ENCODE data around the gene JADE2. TPM values are rescaled to one million over a fixed set of nuclear protein-coding genes. Genes with fewer than 3 reads are reported as not detected.

The JADE2 gene
- total RNA-seq, 1 experiment from 2014 or later = 39.9 TPM

DNA sequence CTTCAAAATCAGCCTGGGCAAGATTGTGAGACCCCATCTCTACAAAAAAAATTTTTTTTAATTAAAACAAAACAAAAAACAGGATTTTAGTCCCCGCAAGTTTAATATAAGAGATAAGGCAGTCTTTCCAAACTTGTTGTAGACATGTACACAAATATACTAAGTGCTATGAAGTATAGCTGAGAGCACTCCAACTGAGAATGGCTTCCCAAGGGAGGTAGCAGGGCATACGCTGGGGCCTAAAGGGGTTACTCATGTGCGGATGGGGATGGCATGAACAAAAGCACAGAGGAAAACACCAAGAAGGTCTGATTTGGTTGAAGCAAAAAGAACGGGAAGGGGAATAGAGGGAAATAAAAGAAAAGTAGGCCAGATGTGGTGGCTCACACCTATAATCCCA is 86.0 kb downstream of the JADE2 start:
- H3K27ac ChIP-seq (ENCODE audit: low read depth, low read length) = no peak overlapping the region
- intact Hi-C loops (cut with micrococcal nuclease) = no loop called here
- peaks cover 11 to 20% of the 10 kb centered on the region in 2 experiments; a peak in 2 of 4 replicates for H3K36me3 ChIP-seq (ENCODE audit: control insufficient read depth in 1 of 2, insufficient read depth in 2 of 2, low read length in 2 of 2)
- H3K9ac ChIP-seq (ENCODE audit: low read length) = no peak overlapping the region
- RAD21 ChIA-PET (ENCODE audit: low non-redundant PET in 1 of 2, low total read pairs in 2 of 2, uncharacterized antibody in 2 of 2, unreplicated experiment in 2 of 2) = no interaction called here
- no peak for DNase-seq (ENCODE audit: low read depth, low spot score)
- no peaks in the 10 kb centered on the region for H3K27me3 ChIP-seq (ENCODE audit: insufficient read depth, low read length)
- POLR2A ChIA-PET = no interaction called here
- no peaks in the 10 kb centered on the region for H4K20me1 ChIP-seq (ENCODE audit: insufficient read depth)
- H2AFZ ChIP-seq (ENCODE audit: low read depth, low read length, poor library complexity, severe bottlenecking) = no peak overlapping the region
- H3K4me1 ChIP-seq (ENCODE audit: control insufficient read depth in 1 of 2, insufficient read depth in 2 of 2, low read length in 2 of 2) = no peaks in the 10 kb centered on the region
- CTCF ChIA-PET = no interaction called here
- no peak overlapping the region for H3K4me3 ChIP-seq (replicated peaks in 1 of 2; ENCODE audit: low read depth in 1 of 2, low read length in 2 of 2)
- no TSS peak for BruUV-seq (replicated peaks)
- no peaks in the 10 kb centered on the region for H3K9me2 ChIP-seq (ENCODE audit: insufficient read depth)
- no peak for ATAC-seq
- TF ChIP-seq CEBPB (IDR thresholded peaks at IDR 0.05; ENCODE audit: low read depth) (no peak), ELF1 (IDR thresholded peaks at IDR 0.05; ENCODE audit: borderline replicate concordance, low read depth) (no peak), POLR2A (IDR thresholded peaks at IDR 0.05; ENCODE audit: borderline replicate concordance, extremely low read depth, insufficient read depth, insufficient read length) (no peak), JUND (IDR thresholded peaks at IDR 0.05) (no peak), ZFX (IDR thresholded peaks at IDR 0.05) (no peak), SP1 (IDR thresholded peaks at IDR 0.05; ENCODE audit: low read depth) (no peak), POLR2AphosphoS5 (IDR thresholded peaks at IDR 0.05; ENCODE audit: low read depth, low read length) (no peak), FOSL1 (IDR thresholded peaks at IDR 0.05; ENCODE audit: low read depth) (no peak), EGR1 (IDR thresholded peaks at IDR 0.05; ENCODE audit: low read depth) (no peak), TCF7L2 (IDR thresholded peaks at IDR 0.05; ENCODE audit: borderline replicate concordance, extremely low read depth, insufficient read depth, insufficient read length) (no peak), CBX3 (IDR thresholded peaks at IDR 0.05; ENCODE audit: low read depth) (no peak), RAD21 (IDR thresholded peaks at IDR 0.05; ENCODE audit: low read depth) (no peak), EZH2phosphoT487 (IDR thresholded peaks at IDR 0.05; ENCODE audit: borderline replicate concordance) (no peak), YY1 (IDR thresholded peaks at IDR 0.05; ENCODE audit: extremely low read depth, insufficient replicate concordance, low read depth, low read length) (no peak), ZNF274 (IDR thresholded peaks at IDR 0.05; ENCODE audit: low read depth, low read length) (no peak)
- TF ChIP-seq, protein P1, sequence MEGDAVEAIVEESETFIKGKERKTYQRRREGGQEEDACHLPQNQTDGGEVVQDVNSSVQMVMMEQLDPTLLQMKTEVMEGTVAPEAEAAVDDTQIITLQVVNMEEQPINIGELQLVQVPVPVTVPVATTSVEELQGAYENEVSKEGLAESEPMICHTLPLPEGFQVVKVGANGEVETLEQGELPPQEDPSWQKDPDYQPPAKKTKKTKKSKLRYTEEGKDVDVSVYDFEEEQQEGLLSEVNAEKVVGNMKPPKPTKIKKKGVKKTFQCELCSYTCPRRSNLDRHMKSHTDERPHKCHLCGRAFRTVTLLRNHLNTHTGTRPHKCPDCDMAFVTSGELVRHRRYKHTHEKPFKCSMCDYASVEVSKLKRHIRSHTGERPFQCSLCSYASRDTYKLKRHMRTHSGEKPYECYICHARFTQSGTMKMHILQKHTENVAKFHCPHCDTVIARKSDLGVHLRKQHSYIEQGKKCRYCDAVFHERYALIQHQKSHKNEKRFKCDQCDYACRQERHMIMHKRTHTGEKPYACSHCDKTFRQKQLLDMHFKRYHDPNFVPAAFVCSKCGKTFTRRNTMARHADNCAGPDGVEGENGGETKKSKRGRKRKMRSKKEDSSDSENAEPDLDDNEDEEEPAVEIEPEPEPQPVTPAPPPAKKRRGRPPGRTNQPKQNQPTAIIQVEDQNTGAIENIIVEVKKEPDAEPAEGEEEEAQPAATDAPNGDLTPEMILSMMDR (IDR thresholded peaks at IDR 0.05 in 2 of 3, conservative IDR thresholded peaks at IDR 0.05 in 1 of 3; ENCODE audit: borderline replicate concordance in 1 of 3, insufficient read depth in 1 of 3, low read depth in 2 of 3, low read length in 2 of 3) = no peak
- TF ChIP-seq, protein P2, sequence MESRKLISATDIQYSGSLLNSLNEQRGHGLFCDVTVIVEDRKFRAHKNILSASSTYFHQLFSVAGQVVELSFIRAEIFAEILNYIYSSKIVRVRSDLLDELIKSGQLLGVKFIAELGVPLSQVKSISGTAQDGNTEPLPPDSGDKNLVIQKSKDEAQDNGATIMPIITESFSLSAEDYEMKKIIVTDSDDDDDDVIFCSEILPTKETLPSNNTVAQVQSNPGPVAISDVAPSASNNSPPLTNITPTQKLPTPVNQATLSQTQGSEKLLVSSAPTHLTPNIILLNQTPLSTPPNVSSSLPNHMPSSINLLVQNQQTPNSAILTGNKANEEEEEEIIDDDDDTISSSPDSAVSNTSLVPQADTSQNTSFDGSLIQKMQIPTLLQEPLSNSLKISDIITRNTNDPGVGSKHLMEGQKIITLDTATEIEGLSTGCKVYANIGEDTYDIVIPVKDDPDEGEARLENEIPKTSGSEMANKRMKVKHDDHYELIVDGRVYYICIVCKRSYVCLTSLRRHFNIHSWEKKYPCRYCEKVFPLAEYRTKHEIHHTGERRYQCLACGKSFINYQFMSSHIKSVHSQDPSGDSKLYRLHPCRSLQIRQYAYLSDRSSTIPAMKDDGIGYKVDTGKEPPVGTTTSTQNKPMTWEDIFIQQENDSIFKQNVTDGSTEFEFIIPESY (IDR thresholded peaks at IDR 0.05; ENCODE audit: extremely low read depth, insufficient replicate concordance, low read length) = no peak
- TF ChIP-seq, protein P3, sequence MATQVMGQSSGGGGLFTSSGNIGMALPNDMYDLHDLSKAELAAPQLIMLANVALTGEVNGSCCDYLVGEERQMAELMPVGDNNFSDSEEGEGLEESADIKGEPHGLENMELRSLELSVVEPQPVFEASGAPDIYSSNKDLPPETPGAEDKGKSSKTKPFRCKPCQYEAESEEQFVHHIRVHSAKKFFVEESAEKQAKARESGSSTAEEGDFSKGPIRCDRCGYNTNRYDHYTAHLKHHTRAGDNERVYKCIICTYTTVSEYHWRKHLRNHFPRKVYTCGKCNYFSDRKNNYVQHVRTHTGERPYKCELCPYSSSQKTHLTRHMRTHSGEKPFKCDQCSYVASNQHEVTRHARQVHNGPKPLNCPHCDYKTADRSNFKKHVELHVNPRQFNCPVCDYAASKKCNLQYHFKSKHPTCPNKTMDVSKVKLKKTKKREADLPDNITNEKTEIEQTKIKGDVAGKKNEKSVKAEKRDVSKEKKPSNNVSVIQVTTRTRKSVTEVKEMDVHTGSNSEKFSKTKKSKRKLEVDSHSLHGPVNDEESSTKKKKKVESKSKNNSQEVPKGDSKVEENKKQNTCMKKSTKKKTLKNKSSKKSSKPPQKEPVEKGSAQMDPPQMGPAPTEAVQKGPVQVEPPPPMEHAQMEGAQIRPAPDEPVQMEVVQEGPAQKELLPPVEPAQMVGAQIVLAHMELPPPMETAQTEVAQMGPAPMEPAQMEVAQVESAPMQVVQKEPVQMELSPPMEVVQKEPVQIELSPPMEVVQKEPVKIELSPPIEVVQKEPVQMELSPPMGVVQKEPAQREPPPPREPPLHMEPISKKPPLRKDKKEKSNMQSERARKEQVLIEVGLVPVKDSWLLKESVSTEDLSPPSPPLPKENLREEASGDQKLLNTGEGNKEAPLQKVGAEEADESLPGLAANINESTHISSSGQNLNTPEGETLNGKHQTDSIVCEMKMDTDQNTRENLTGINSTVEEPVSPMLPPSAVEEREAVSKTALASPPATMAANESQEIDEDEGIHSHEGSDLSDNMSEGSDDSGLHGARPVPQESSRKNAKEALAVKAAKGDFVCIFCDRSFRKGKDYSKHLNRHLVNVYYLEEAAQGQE (IDR thresholded peaks at IDR 0.05; ENCODE audit: low read depth) = no peak
- H3K4me2 ChIP-seq (ENCODE audit: low read length) = no peak overlapping the region
- H3K9me3 ChIP-seq (ENCODE audit: control insufficient read depth in 1 of 2, insufficient read depth in 1 of 2, low read depth in 1 of 2, low read length in 2 of 2) = no peaks in the 10 kb centered on the region
- H3K79me2 ChIP-seq (ENCODE audit: insufficient read depth, low read length) = no peaks in the 10 kb centered on the region
